GM19372 (cell line): ENCODE data around the gene POC1A.
"Not testable (repeated sequence)": the region's sequence is repeated elsewhere in the genome, so short reads cannot be mapped to it uniquely, and the experiment has no call there.

Experiments
- ATAC-seq: cut with Tn5 transposase; IDR thresholded peaks from one replicate; pipeline ENCODE4 v1.9.1; 2021; ENCODE audit warnings: mild to moderate bottlenecking, low read depth, moderate library complexity; ENCODE audit not compliant: unreplicated experiment

POC1A gene

DNA sequence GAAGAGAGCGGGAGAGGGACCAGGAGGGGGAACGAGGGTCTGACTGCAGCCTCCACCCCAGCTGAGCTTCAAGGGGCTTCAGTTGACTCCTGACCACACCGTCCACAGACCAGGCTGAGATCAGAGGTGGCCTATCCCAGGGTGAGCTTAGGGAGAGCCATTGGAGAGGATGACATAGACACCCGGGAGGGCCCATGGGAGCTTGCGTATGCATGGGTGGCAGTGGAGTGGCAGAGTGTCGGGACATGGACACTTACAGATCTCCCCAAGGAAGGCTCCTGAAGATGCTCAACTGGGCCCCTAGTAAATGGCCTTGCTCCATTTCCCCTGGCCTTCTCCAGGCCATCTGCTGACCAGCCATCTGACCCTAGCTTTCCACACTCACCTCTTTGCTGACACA lies 31.1 kb upstream of the POC1A start:
- no peak for ATAC-seq

DNA sequence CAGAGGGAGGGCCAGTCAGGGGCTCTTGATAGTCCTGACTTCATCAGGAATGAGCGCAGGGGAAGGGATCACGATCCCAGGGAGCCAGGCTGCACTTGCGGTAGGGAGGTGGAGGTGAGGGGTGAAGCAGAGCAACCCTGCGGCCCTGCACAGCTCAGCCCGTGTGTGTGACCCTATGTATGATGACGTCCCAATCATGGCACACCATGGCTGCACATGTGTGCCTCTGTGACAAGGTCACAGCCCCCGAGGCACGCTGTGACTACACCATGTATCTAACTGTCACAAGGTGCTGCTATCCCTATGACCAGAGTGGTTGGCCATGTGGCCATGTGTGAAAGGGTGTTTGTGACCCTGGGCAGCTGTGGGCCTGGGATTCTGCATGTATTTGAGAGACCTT lies 30.5 kb upstream of the POC1A start:
- ATAC-seq = no peak

DNA sequence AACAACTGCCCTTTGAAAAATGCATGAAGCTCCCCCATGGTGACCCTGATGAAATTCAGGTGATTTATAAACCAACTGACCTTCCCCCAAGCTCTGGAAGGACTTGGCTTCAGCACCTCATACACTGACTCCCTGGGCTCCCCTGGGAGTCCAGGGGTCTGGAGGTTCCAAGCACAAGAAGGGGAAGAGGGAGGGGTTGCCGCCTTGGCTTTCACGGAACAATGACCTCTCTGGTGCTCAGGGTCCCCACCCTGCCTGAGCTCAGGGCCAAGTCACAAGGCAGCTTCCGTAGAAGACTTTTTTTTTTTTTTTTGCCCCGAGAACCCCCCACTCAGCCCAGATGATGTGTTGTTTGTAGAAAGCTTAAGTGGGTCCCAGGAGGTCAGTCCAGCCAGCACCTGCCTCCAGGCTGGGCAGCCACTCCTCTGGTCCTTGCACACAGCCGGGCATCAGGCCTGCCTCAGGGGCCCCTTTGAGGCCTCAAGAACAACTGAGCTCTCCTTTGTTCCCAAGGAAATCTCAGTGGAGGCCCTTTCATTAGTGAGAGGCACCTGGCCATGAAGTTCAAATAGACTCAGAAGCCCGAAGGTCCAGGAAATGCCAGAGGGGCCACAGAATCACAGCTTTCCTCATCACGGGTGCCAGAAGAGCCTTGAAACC lies 29.7 kb upstream of the POC1A start:
- ATAC-seq = no peak

DNA sequence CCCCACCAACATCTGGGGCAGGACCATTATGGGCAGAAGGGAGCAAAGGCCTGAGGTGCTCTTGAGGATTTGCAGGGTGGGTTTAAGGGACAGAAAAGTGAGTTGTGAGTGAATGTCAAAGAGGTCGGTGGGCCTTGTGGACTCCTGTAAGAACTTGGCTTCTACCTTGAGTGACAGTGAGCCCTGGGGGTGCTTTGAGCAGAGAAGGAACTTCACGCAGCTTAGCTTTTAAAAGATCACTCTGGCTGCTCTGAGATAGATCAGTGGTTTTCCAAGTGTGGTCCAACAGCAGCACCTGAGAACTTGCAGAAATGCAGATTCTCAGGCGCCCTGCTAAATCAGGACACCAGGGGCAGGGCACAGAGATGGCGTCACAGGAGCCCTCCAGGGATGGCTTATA lies 28.5 kb upstream of the POC1A start:
- no peak for ATAC-seq

DNA sequence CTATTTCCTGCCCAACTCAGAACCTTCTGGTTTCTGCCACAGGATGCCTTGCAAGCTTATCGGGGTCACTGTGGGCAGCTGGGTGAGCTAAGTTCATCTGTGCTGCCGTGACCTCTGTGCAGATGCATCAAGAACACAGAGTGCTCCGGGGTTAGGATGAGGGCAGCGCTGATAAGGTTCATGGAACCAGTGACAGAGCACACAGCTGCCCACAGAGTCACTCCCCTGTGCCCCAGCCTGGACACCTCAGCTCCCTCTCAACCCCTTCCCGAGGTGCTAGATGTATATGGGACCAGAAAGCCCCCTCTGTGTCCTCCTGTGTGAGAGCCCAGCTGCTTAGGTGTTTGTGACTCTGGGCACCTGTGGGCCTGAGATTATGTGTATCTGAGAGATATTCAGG lies 28.0 kb upstream of the POC1A start:
- no peak for ATAC-seq

DNA sequence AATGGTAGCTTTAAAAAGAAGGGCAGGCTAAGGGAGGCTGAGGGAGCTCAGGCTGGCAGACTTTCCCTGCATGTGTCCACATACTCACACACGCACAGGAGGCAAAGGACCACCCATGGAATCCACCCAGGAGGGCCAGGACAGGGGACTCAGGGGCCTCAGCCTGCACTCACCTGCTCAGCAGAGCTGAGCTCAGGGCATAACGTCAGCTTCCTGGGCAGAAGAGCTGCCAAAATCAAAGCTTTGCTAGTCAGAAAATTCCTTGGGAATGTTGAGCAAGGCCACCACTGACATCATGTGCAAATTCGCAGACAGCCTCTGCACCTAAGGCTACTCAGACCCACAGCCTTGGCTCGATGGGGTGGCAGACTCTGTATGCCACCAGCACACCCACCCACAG lies 27.3 kb upstream of the POC1A start:
- ATAC-seq = no peak

DNA sequence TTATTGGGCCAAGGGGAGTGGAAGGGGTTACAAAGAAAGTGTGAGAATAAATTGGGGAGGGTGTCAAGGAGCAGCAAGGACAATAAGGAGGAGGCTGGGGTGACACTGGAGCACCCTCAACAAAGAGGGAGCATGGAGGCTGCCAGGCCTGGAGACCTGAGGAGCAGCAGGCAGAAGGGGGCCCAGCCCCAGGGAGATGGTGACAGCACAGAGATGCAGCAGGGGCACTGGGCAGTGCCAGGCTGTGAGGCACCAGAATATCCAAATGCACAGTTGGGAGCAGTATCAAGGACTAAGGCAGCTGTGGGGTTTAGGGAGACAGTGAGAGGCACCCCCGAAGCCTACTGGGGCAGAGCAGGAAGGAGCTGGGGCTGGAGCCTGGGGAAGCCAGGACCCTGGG lies 24.3 kb upstream of the POC1A start:
- no peak for ATAC-seq

DNA sequence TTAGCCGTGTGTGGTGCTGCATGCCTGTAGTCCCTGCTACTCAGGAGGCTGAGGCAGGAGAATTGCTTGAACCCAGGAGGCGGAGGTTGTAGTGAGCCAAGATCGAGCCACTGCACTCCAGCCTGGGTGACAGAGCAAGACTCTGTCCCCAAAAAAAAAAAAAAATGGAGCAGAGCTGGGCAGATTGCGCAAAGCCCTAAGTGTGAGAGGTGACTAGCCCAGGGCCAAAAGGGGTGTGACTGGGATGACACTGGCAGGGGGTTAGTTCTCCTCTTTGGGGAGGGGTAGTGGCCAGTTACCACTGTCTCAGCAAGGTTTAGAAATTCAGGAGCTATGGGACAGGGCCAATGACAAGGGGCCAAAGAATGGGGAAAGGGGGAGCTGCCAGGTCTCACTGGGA lies 23.9 kb upstream of the POC1A start:
- not testable (repeated sequence) for ATAC-seq

DNA sequence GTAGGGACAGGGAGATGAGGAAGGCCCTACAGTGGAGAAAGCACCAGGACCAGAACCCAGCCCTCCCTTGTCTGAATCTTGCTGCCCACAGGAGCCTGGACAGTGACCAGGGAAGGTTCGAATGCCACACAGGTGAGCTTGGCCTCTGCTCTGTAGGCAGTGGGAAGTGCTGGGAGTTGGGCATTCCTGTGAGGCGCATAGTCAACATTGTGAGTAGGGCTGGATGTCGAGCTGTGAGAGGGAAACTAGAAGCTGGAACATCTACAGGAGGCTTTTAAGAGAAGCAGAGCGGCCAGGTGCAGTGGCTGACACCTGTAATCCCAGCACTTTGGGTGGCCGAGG lies 23.4 kb upstream of the POC1A start:
- ATAC-seq = no peak

DNA sequence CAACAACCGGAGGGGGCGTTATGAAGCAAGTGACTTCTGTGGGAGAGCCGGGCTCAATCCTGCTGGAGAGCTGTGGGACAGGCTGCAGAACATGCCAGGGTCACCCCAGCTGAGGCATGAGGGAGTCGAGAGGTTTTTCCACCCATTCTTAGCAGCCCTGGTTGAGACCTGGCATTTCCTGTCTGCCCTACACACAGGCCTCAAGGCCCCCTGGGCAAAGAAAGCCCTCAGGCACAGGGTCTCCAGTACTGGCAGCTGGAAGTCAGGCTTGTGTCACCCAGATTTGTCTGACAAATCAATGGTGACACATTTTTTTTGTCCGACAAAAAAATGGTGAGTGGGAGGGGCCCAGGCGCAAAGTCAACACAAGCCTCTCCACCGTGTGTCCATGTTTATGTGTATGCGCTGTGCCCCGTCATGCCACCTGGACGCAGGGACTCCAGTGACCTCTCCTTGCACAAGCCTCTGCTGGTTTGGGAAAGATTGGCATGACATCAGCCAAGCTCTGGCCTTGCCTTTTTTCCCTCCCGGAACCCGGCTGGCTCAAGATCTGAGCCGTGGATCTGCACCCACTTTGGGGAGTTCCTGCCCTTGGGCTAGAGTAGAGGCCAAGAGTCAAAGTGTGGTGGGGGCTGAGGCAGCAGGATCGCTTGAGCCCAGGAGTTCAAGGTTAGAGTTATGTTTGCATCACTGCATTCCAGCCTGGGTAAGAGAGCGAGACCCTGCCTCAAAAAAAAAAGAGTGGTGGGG lies 22.9 kb upstream of the POC1A start:
- ATAC-seq = no peak

DNA sequence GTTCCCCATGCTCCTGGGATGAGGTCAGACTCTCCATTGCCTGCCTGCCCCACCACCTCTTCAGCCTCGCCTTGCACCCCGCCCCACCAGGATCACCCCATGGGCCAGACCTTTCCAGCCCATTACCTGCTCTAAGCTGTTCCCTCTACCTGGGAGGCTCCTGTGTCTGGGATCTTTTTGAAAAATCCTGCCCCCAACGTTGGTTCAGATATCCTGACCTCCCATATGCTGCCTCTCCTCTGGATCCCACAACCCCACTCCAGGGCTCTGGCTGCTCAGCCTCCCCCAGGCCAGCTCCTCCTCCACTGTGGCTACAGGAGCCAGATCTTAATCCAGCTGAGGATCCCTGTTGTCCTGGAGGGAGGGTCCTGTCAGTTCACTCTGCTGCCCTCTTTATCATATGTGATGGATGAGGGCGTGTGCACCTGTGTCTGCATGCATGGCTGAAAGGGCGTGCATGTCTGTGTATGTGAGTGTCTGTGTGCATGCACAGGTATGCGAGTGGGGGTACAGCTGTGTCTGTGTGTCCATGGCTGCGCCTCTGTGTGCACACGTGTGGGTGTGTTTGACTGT lies 22.0 kb upstream of the POC1A start:
- ATAC-seq = no peak

DNA sequence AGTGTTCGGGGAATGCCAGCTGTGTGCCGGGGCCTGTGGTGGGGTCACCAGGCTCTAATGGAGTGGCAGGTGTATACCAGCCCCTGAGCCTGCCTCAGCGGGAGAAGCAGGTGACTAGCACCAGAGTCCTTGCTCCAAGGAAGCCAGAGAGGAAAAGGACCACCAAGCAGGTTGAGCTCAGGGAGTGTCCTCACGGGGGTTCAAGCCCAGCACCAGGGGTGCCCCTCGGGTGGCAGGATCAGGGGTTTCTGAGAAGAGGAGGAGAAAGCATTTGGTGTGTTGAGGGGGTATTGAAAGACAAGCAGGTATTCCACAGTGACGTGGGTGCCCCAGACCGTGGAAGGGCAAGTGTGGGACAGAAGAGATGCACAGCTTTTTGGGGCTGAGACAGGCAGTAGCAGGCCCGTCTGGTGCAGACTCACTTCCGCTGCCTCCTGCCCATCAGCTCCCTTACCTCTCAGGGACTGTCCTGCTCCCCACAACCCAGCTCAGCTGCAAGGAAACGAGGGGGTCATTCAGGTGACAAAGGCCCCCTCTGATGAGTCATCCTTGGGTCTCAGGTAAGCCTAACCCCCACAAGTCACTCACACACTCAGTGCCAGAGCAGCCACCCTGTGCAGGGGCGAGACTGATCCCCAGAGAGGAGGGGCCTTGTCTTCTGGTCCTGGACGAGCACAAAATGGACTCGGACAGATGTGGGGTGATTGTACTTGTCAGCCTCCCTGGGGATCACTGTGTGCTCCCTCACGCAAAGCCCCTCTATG lies 21.4 kb upstream of the POC1A start:
- no peak for ATAC-seq

DNA sequence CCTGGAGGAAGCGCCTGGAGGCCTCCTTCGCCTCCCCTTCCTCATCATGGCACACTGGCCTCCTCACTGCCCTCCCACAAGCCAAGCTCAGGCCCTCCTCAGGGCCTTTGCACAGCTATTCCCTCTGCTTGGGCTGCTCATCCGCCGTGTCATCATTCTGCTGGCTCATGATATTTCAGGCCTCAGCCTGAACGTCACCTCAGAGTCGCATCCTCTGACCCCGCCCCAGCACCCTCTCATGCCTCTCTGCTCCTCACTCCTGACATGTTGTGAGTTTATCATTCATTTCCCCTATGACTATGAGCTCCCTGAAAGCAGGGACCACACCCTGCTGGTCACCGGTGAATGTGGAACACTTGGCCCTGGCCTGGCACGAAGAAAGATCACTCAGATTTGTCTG lies 20.7 kb upstream of the POC1A start:
- no peak for ATAC-seq

DNA sequence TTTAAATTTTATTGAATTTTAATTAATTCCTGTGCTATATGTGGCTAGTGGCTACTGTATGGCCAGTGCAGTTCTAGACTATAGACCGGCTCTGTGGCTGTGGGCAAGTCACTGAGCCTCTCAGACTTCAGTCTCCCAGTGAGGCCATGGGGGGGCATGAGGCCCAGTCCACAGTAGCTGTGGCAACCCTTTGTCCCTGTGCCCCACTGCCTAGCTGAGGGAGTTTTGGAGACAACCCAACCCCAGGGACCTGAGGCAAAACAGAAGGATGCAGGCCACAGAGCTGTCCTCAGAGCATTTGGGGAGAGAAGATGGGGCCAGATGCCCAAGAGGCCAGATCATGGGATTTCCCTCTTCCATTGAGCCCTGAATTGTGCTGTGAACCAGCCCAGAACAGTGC lies 18.9 kb upstream of the POC1A start:
- no peak for ATAC-seq

DNA sequence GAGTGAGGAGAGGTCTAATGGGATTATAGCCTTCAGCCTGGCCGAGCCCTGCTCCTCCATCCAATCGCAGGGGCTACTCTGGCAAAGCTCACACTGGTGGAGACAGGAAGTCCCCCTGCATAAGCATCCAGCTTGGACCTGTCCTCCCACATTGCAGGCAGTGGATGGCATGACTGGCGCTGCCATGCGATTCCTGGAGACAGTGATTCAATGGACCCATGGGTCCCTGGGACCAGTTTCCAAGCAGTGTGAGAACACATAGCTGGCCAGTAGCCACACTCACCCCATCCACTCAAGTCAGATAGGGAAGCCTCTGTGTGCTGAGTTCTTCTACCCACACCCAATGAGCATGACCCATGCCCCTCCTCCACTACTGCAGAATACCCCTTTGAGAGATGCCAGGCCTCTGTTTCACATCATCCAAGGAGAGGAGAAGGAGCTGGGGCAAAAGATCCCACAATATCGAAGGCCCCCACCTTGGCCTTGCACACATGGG lies 18.1 kb upstream of the POC1A start:
- no peak for ATAC-seq

DNA sequence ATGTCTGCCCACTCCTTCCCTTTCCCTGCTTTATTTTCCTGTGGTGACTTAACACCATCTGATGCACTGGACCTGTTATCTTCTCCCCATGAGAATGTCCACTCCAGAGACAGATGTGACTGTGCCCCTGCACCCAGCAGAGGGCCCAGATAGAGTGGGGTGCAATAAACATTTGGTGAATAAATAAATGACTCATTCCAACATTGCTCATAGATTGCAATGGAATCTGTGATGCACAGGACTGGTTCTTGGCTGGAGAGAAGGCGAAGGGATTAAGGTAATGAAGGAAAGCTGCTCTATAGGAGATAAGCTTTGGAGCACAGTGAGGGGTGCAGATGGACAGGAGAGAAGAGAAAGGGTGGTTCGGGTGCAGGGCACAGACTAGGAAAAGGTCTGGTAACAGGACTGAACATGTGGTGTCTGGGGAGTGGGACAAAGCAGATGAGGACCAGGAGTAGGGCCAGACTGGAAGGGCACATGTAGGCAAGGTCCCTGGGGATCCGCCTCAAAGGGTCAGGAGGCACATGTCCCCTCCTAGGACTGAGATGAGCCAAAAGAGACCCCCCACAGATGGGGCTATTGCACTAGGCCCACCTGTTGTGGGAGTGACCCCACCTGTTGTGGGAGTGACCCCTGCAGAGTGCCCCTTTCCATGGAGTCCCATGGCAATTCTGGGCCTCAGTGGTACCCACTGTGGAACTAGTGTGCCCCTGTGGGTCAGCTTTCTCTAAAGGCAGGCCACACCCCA lies 17.5 kb upstream of the POC1A start:
- ATAC-seq = no peak

DNA sequence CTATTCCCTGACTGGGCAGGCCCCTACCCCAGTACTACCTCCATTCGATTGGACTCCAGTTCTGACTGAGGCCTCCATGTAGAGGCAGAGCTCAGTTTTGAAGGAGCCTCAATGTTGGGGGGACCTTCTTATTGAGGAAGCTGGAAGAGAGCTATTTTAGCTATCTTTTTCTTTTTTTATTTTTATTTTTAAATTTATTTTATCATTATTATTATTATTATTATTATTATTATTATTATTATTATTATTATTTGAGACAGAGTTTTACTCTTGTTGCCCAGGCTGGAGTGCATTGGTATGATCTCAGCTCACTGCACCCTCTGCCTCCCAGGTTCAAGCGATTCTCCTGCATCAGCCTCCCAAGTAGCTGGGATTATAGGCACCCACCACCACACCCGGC lies 16.0 kb upstream of the POC1A start:
- not testable (repeated sequence) for ATAC-seq

DNA sequence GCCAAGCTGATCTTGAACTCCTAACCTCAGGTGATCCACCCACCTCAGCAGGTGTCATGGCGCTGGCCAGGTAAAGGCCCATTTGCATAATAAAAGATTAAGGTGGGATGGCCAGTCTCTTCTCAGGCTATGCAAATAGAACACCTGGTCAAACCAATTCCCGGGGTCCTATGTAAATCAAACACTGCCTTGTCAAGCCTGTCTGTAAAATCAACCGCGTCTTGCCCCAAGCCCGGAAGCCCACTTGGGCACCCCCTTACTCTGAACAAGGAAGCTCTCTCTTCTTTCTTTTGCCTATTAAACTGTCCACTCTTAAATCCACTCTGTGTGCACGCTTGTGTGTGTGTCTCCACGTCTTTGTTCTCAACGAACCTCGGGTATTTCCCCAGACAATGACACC lies 13.0 kb upstream of the POC1A start:
- no peak for ATAC-seq

DNA sequence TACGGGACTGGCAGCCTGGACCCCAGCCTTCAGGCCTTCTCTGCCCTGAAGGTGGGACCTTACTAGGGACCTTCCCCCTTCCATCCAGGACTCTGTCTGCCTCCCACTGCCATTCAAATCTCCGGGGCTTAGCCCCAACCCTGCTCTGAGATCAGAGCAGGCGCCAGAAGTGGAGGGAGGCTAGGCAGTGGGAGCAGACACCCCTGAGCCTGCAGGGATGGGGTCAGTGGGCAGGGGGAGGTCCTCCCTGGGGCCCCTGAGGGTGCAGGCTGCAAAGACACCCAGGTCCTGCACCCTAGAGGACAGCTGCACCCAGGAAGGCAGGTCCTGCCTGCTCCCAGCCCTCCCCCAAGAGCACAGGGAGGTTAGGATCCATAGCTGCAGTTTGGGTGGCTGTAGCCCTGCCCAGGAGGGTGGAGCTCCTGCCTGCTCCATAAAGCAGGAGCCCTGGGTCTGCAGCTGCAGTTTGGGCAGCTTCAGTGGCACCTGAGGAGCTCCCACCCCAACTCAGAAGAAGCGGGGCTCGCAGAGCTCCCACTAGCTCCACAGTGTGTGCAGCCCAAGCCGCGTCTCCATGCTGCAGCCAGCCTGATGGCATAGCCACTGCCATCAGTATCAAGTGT lies 8.1 kb upstream of the POC1A start:
- no peak for ATAC-seq

DNA sequence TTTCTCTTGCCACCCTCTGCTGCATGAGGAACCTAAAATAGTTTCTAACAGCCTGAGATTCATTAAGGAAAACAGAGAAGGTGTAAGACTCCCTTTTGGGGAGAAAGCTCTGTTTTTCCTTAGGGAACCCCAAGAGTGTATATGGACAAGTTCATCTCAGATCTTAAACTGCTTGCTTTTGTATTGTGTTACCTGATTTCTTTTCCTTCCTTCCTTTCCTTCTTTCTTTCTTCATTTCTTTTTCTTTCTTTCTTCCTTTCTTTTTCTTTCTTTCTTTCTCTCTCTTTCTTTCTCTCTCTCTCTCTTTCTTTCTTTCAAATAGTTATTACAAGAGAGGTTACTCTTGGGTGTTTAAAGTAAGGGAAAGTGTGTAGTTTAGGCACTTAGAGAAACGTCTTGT lies 5.3 kb upstream of the POC1A start:
- ATAC-seq = no peak
